ENCODE measurements around the gene FBXL7.

FBXL7 gene

DNA sequence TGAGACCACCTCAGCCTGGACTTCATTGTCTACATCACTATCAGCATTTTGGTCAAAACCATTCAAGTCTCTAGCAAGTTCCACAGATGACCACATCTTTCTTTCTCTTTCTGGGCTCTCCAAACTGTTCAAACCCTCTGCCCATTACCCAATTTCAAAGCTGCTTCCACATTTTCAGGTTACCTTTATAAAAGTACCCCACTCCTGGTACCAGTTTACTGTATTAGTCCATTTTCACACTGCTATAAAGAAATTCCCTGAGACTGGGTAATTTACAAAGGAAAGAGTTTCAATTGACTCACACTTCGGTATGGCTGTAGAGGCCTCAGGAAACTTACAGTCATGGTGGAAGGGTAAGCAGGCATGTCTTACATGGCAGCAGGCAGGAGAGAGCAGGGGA is 84.5 kb downstream of the FBXL7 start:
- Histone ChIP-seq H3K36me3 (ENCODE audit: insufficient read depth, low read length) (no peaks in the 10 kb centered on the region), H3K4me1 (ENCODE audit: insufficient read depth, low read length, severe bottlenecking) (no peaks in the 10 kb centered on the region), H3K9me2 (ENCODE audit: low read depth, low read length) (no peaks in the 10 kb centered on the region), H3K9ac (ENCODE audit: low read length) (no peak overlapping the region), H3K79me2 (ENCODE audit: insufficient read depth, low read length) (no peaks in the 10 kb centered on the region), H3K4me2 (ENCODE audit: low read length) (no peak overlapping the region), H3K27me3 (ENCODE audit: insufficient read depth, low read length) (no peaks in the 10 kb centered on the region), H3F3A (ENCODE audit: insufficient read depth, low read length) (no peaks in the 10 kb centered on the region), H2AFZ (ENCODE audit: low read length) (no peak overlapping the region), H3K9me3 (ENCODE audit: low read length) (no peaks in the 10 kb centered on the region), H3K27ac (ENCODE audit: low read depth, low read length, poor library complexity, severe bottlenecking) (no peak overlapping the region), H3K4me3 (ENCODE audit: low read depth, low read length, poor library complexity, severe bottlenecking) (no peak overlapping the region), H4K20me1 (ENCODE audit: insufficient read depth, low read length) (no peaks in the 10 kb centered on the region)
- no peak for TF ChIP-seq CTCF (IDR thresholded peaks at IDR 0.05; ENCODE audit: low read length)
- no peak for TF ChIP-seq EZH2 (IDR thresholded peaks at IDR 0.05; ENCODE audit: borderline replicate concordance, low read length)

- Histone ChIP-seq H3K27me3 (ENCODE audit: insufficient read depth, low read length) (no peaks in the 10 kb centered on the region), H3K79me2 (ENCODE audit: insufficient read depth, low read length) (no peaks in the 10 kb centered on the region), H3K36me3 (ENCODE audit: insufficient read depth, low read length) (no peaks in the 10 kb centered on the region)
Measured at GRCh38 chr5:15585128-15585527, 85.1 kb downstream of the FBXL7 start.

DNA sequence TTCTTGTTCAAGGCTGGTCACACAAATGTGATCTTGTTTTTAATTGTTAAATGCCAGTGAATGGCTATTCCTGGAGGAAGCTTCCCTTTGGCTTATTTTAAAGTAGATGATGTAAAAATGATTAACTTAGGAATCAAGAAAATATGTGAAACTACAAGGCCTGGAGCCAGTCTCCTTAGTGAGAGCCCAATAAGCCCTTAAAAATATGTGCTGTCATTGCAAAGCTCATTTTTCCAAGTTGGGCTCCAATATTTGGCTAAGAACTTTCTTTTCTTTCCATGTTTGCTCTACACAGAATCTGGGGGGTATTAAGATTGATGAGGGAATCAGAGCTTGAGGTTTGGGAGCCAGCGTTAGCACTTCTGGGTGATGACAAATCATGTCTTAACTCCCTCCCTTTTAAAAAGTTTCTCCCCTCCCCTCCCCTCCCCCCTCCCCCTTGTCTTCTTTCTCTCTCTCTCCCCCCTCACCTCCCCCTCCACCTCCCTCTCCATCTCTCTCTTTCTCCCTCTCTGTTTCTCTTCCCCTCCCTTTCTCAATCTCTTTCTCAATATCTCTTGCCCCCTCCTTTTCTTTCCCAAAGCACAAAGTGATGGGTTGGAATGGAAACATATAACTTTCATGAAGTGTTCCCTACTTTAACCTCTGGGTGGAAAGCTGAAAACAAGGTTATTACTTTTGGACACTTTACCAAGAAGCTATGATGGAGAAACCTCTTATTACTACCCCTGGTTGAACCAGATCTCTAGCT is 86.0 kb downstream of the FBXL7 start:
- no peaks in the 10 kb centered on the region for H3K27me3 ChIP-seq (ENCODE audit: insufficient read depth, low read length)
- no peaks in the 10 kb centered on the region for H3K4me1 ChIP-seq (ENCODE audit: insufficient read depth, low read length, severe bottlenecking)
- no peaks in the 10 kb centered on the region for H3K9me3 ChIP-seq (ENCODE audit: low read length)
- H3K9me2 ChIP-seq (ENCODE audit: low read depth, low read length), result no peaks in the 10 kb centered on the region
- H2AFZ ChIP-seq (ENCODE audit: low read length), result no peak overlapping the region
- no peak overlapping the region for H3K27ac ChIP-seq (ENCODE audit: low read depth, low read length, poor library complexity, severe bottlenecking)
- H3K9ac ChIP-seq (ENCODE audit: low read length), result no peak overlapping the region
- H3F3A ChIP-seq (ENCODE audit: insufficient read depth, low read length), result no peaks in the 10 kb centered on the region
- TF ChIP-seq CTCF (IDR thresholded peaks at IDR 0.05; ENCODE audit: low read length) (no peak), EZH2 (IDR thresholded peaks at IDR 0.05; ENCODE audit: borderline replicate concordance, low read length) (no peak)
- H3K36me3 ChIP-seq (ENCODE audit: insufficient read depth, low read length), result no peaks in the 10 kb centered on the region
- H3K79me2 ChIP-seq (ENCODE audit: insufficient read depth, low read length), result no peaks in the 10 kb centered on the region
- no peak overlapping the region for H3K4me3 ChIP-seq (ENCODE audit: low read depth, low read length, poor library complexity, severe bottlenecking)
- H4K20me1 ChIP-seq (ENCODE audit: insufficient read depth, low read length), result no peaks in the 10 kb centered on the region
- H3K4me2 ChIP-seq (ENCODE audit: low read length), result no peak overlapping the region

More at GRCh38 chr5:15585128-15585527, 85.1 kb downstream of the FBXL7 start:
- Histone ChIP-seq H3K9me2 (ENCODE audit: low read depth, low read length) (no peaks in the 10 kb centered on the region), H3K4me3 (ENCODE audit: low read depth, low read length, poor library complexity, severe bottlenecking) (no peak overlapping the region), H2AFZ (ENCODE audit: low read length) (no peak overlapping the region), H3K27ac (ENCODE audit: low read depth, low read length, poor library complexity, severe bottlenecking) (no peak overlapping the region), H3K9me3 (ENCODE audit: low read length) (no peaks in the 10 kb centered on the region), H3K4me2 (ENCODE audit: low read length) (no peak overlapping the region), H3F3A (ENCODE audit: insufficient read depth, low read length) (no peaks in the 10 kb centered on the region), H3K9ac (ENCODE audit: low read length) (no peak overlapping the region), H3K4me1 (ENCODE audit: insufficient read depth, low read length, severe bottlenecking) (no peaks in the 10 kb centered on the region), H4K20me1 (ENCODE audit: insufficient read depth, low read length) (no peaks in the 10 kb centered on the region)
- no peak for TF ChIP-seq CTCF (IDR thresholded peaks at IDR 0.05; ENCODE audit: low read length)
- TF ChIP-seq EZH2 (IDR thresholded peaks at IDR 0.05; ENCODE audit: borderline replicate concordance, low read length), result no peak
